Measurements from ENCODE around the gene TPSG1.
"Not testable (repeated sequence)": the region's sequence is repeated elsewhere in the genome, so short reads cannot be mapped to it uniquely, and the experiment has no call there.

GRCh38 chr16:1255276-1256122 lies 30.4 kb upstream of the TPSG1 start, which contains the start of gene TPSD1:
- not testable (repeated sequence) for TF ChIP-seq EZH2 (IDR thresholded peaks at IDR 0.05; ENCODE audit: insufficient read depth, poor library complexity, severe bottlenecking); EZH2phosphoT487 (IDR thresholded peaks at IDR 0.05; ENCODE audit: insufficient read depth, low read depth)

All from GM23248 (cell line).